Right lobe of liver (tissue), 4 donors: Measurements from ENCODE around the gene EME2.

ENCODE experiments used
- POLR2A ChIP-seq: fragments of 450-650 bp; IDR thresholded peaks from one replicate; pipeline ENCODE4 v1.6.1; 2017; ENCODE audit warnings: antibody characterized with exemption, mild to moderate bottlenecking
- TF ChIP-seq, protein P1 (sequence below), 4 donors: fragments of 200-600 bp in 3 of 4; fragments of 450-650 bp in 1 of 4; IDR thresholded peaks; one replicate each; pipeline versions ENCODE4 v1.5.1 to v1.8.0; 2016 to 2022; ENCODE audit warnings: antibody characterized with exemption in 4 of 4, mild to moderate bottlenecking in 2 of 4
- donor health status: DM: no; HTN: no; CAD: no.
- donor health status: DM: no; HTN: no; CAD: no.
- donor health status: DM: no; HTN: yes; CAD: no.

DNA sequence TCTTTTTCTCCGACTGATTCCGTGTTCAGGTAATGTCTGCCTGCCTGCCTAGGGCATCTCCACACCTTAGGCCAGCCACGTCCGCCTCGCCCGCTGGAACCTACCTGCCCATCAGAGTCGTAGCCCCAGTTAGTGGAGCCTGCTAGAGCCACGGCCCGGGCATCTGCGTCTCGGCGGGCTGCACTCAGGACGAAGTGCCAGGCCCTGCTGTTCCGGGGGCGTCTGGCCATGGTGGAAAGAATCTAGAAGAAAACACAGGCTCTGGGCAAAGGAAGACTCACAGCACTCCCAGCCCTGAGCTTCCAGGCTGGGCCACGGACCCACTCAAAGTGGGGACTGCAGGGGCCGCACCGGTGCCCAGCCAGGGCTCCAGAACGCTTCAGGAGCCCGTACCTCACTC lies 8.6 kb downstream of the EME2 start:
- TF ChIP-seq, protein P1, sequence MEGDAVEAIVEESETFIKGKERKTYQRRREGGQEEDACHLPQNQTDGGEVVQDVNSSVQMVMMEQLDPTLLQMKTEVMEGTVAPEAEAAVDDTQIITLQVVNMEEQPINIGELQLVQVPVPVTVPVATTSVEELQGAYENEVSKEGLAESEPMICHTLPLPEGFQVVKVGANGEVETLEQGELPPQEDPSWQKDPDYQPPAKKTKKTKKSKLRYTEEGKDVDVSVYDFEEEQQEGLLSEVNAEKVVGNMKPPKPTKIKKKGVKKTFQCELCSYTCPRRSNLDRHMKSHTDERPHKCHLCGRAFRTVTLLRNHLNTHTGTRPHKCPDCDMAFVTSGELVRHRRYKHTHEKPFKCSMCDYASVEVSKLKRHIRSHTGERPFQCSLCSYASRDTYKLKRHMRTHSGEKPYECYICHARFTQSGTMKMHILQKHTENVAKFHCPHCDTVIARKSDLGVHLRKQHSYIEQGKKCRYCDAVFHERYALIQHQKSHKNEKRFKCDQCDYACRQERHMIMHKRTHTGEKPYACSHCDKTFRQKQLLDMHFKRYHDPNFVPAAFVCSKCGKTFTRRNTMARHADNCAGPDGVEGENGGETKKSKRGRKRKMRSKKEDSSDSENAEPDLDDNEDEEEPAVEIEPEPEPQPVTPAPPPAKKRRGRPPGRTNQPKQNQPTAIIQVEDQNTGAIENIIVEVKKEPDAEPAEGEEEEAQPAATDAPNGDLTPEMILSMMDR (IDR thresholded peaks at IDR 0.05) = no peak
- TF ChIP-seq POLR2A = no peak
